GM12878 (cell line): ENCODE results near the gene TBC1D10B. TPM values are rescaled to one million over a fixed set of nuclear protein-coding genes. Genes with fewer than 3 reads are reported as not detected.

Experiments used
- ATAC-seq: fragments of 200-7000 bp; cut with Tn5 transposase; 3 replicates; pipeline ENCODE4 v1.9.1; 2020; ENCODE audit warnings: mild to moderate bottlenecking, moderate library complexity
- BruUV-seq: library from RNA; stranded (reverse); fragments of 400-500 nt; replicated peaks from 2 replicates; lab custom pipeline; 2021; lab: Mats Ljungman, UMichigan
- CTCF ChIA-PET: fragments of 300-600 bp; sonication (Branson Sonifier 250); formaldehyde crosslinking; extraction: SDS; loops from one replicate; lab custom pipeline; 2021; ENCODE audit warnings: inconsistent platforms; lab: Yijun Ruan, JAX
- POLR2A ChIA-PET: fragments of 350-600 bp; formaldehyde crosslinking; extraction: SDS; loops from one replicate; lab custom pipeline; 2021; ENCODE audit warnings: inconsistent platforms; lab: Charles Lee
- RAD21 ChIA-PET: fragments of 300-600 bp; sonication (Branson Sonifier 250); formaldehyde crosslinking; loops from one replicate; lab custom pipeline; 2023; ENCODE audit warnings: antibody characterized with exemption; ENCODE audit not compliant: unreplicated experiment; lab: Charles Lee
- SMC1A ChIA-PET: fragments of 300-600 bp; sonication (Branson Sonifier 250); formaldehyde crosslinking; loops from one replicate; lab custom pipeline; 2023; ENCODE audit not compliant: unreplicated experiment, uncharacterized antibody; lab: Charles Lee
- DNase-seq: peaks from one replicate; pipeline ENCODE4 v3.0.0-alpha.2; 2011; ENCODE audit warnings: low read depth, low spot score
- FAIRE-seq: peaks from 3 replicates; lab custom pipeline; 2011; peaks lifted over from hg19 to GRCh38; lab: Jason Lieb, UNC
- H2AFZ ChIP-seq: 2 replicates; pipeline ENCODE4 v1.6.0; 2011; ENCODE audit warnings: low read depth, low read length, control low read depth; ENCODE audit not compliant: control insufficient read depth
- H3K27ac ChIP-seq: 2 replicates; pipeline ENCODE4 v1.5.1; 2011; ENCODE audit warnings: control low read depth; ENCODE audit not compliant: control insufficient read depth, insufficient read depth
- H3K27me3 ChIP-seq, 2 experiments: replicated peaks in 1 of 2; 2 replicates each; pipeline versions ENCODE4 v1.6.0 to v1.6.1; 2011; ENCODE audit warnings: low read length in 1 of 2; ENCODE audit not compliant: control insufficient read depth in 2 of 2, insufficient read depth in 2 of 2
- H3K36me3 ChIP-seq, 2 experiments: 2 replicates each; pipeline ENCODE4 v1.5.1; 2011; ENCODE audit warnings: low read length in 1 of 2; ENCODE audit not compliant: control insufficient read depth in 2 of 2, insufficient read depth in 2 of 2
- H3K4me1 ChIP-seq: 2 replicates; pipeline ENCODE4 v1.6.1; 2011; ENCODE audit warnings: mild to moderate bottlenecking, low read length, moderate library complexity, mixed read lengths; ENCODE audit not compliant: control insufficient read depth, insufficient read depth
- H3K4me2 ChIP-seq: 2 replicates; pipeline ENCODE4 v1.6.0; 2011; ENCODE audit warnings: control low read depth; ENCODE audit not compliant: control insufficient read depth, insufficient read depth
- H3K4me3 ChIP-seq: fragments of 200-600 bp; sonication (generic); 2 replicates; pipeline ENCODE4 v1.5.1; 2016
- H3K79me2 ChIP-seq: 2 replicates; pipeline ENCODE4 v1.6.0; 2011; ENCODE audit warnings: low read length; ENCODE audit not compliant: control insufficient read depth, insufficient read depth
- H3K9ac ChIP-seq: 2 replicates; pipeline ENCODE4 v1.8.0; 2011; ENCODE audit warnings: low read length, control low read depth, mixed read lengths; ENCODE audit not compliant: control insufficient read depth, insufficient read depth
- H3K9me3 ChIP-seq: replicated peaks from 3 replicates; pipeline ENCODE4 v1.5.1; 2011; ENCODE audit warnings: mild to moderate bottlenecking, low read length; ENCODE audit not compliant: control insufficient read depth, insufficient read depth
- H4K20me1 ChIP-seq: 2 replicates; pipeline ENCODE4 v1.6.0; 2011; ENCODE audit not compliant: control insufficient read depth, insufficient read depth
- ETV6 ChIP-seq, 2 experiments: fragments of 450-650 bp in 1 of 2; IDR thresholded peaks in 1 of 2; conservative IDR thresholded peaks in 1 of 2; 2 replicates each; pipeline ENCODE4 v1.6.1; 2014; ENCODE audit warnings: antibody characterized with exemption in 1 of 2, borderline replicate concordance in 1 of 2, low read depth in 1 of 2, mild to moderate bottlenecking in 1 of 2, moderate library complexity in 1 of 2
- HCFC1 ChIP-seq: fragments of 150-350 bp; IDR thresholded peaks from 2 replicates; pipeline ENCODE4 v1.6.1; 2014; ENCODE audit warnings: low read length
- IKZF2 ChIP-seq, 2 experiments: fragments of 450-650 bp; IDR thresholded peaks; 2 replicates each; pipeline ENCODE4 v1.6.1; 2017; ENCODE audit warnings: mild to moderate bottlenecking in 2 of 2, moderate library complexity in 2 of 2
- KAT2A ChIP-seq: conservative IDR thresholded peaks from 2 replicates; pipeline ENCODE4 v1.6.1; 2011; ENCODE audit warnings: low read depth, low read length; ENCODE audit not compliant: control insufficient read depth
- NR2C1 ChIP-seq: fragments of 450-650 bp; IDR thresholded peaks from 2 replicates; pipeline ENCODE4 v1.6.1; 2017; ENCODE audit warnings: antibody characterized with exemption, mild to moderate bottlenecking, moderate library complexity
- RAD21 ChIP-seq: IDR thresholded peaks from 2 replicates; pipeline ENCODE4 v1.6.1; 2011; ENCODE audit warnings: mild to moderate bottlenecking, low read depth, low read length, moderate library complexity; ENCODE audit not compliant: insufficient read depth
- RFX5 ChIP-seq: IDR thresholded peaks from 2 replicates; pipeline ENCODE4 v1.6.1; 2011; ENCODE audit warnings: low read depth, low read length, improper control_type of control experiment
- SP1 ChIP-seq: IDR thresholded peaks from one replicate; pipeline ENCODE4 v1.6.1; 2011; ENCODE audit warnings: low read depth, low read length
- SUPT20H ChIP-seq: IDR thresholded peaks from 2 replicates; pipeline ENCODE4 v1.6.1; 2011; ENCODE audit warnings: low read depth, mild to moderate bottlenecking, low read length, moderate library complexity, borderline replicate concordance; ENCODE audit not compliant: control insufficient read depth
- YBX1 ChIP-seq: fragments of 450-650 bp; IDR thresholded peaks from 2 replicates; pipeline ENCODE4 v1.6.1; 2016; ENCODE audit warnings: antibody characterized with exemption
- YY1 ChIP-seq: IDR thresholded peaks from 2 replicates; pipeline ENCODE4 v1.6.1; 2011; ENCODE audit warnings: low read depth, mild to moderate bottlenecking, low read length
- ZNF622 ChIP-seq: fragments of 450-650 bp; IDR thresholded peaks from 2 replicates; pipeline ENCODE4 v1.6.1; 2017; ENCODE audit warnings: mild to moderate bottlenecking, inconsistent platforms
- WGBS: methylation state at CpG from one replicate; pipeline ENCODE4 v1.1.6; 2016; ENCODE audit warnings: low lambda C conversion rate; ENCODE audit not compliant: insufficient replicate concordance, insufficient coverage; ENCODE audit errors: missing lambda C conversion rate; 5-methylcytosine and 5-hydroxymethylcytosine counted together
- in situ Hi-C: fragments of 300-500 bp; cut with MboI; formaldehyde crosslinking; loops from 9 replicates; pipeline ENCODE4 v1.14.3; 2018; ENCODE audit warnings: mixed read lengths
- intact Hi-C: fragments of 100-400 bp; cut with micrococcal nuclease; formaldehyde crosslinking; loops from one replicate; pipeline ENCODE4 v1.14.2; 2022; ENCODE audit not compliant: unreplicated experiment
- polyA plus RNA-seq, 11 experiments: library from polyadenylated mRNA; depleted of rRNA in 4 of 11; unstranded in 6 of 11; stranded (reverse) in 5 of 11; fragments of >200 nt; fragmentation: Nextera tagmentation in 4 of 11; fragmentation: Illumina TruSeq in 1 of 11; extraction: Ambion mirVana in 4 of 11; extraction: Trizol in 1 of 11; gene quantifications; 1 replicate in 1 of 11; 2 replicates in 10 of 11; pipeline versions ENCODE4 v1.2.1 to v1.2.3, GENCODE V29; 2011 to 2016; ENCODE audit warnings: inconsistent platforms in 2 of 11, missing spikeins in 2 of 11, low read depth in 1 of 11
- total RNA-seq, 4 experiments: library from RNA; depleted of rRNA in 3 of 4; stranded (reverse); fragments of >200 nt in 3 of 4; fragmentation: Illumina TruSeq in 1 of 4; extraction: Trizol in 1 of 4; gene quantifications; 2 replicates each; pipeline versions ENCODE4 v1.2.1 to v1.2.3, GENCODE V29; 2013 to 2021
- TF ChIP-seq, protein P1 (sequence below): fragments of 150-350 bp; IDR thresholded peaks from 2 replicates; pipeline ENCODE4 v1.6.1; 2014; ENCODE audit warnings: mild to moderate bottlenecking, low read depth, low read length
- TF ChIP-seq, protein P2 (sequence below): IDR thresholded peaks from 2 replicates; pipeline ENCODE4 v1.6.1; 2012; ENCODE audit warnings: improper control_type of control experiment, low read depth, low read length; ENCODE audit not compliant: insufficient replicate concordance

The TBC1D10B gene
- total and polyA plus RNA-seq, 10 of the 15 experiments (the other 5 are each of a cell fraction or from before 2014, with no cell fraction given), result 2.2 to 51.2 (median 11.6) TPM

DNA sequence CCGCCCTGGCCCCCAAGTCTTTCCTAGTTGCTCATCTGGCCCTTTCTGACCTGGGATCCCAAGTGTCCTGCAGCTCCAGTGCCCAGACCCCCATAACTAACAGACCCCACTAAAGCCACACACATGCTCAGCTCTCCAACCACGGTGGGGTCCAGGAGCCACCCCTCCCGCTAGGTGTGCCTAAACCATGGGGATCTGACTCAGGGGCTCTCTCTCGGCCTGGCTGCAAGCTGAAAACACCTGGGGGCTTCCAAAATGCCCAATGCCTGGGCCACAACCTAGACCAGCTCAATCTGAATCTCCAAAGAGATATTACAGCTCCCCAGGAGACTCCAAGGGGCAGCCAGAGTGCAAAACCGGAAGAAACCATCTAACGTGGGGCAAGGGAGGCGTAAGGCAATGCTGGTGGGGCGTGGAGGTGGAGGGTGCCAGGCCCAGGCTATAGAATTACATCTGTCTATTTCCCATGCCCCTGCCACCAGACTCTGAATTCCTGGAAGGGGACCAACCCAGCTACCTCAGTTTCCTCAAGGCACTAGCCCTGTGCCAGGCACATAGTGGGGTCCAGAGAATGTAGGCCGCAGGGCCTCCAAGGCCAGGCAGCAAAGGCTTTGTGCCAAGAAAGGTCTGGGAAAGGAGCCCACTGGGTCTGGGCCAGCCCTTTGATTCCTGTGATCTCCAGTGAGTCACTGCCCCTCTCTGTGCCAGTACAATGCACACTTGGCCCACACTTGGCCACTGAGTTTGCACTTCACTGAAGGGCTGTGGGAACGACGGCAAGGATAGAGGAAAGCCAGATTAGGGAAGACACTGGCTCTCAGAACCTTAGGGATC, 18.5 kb downstream of the TBC1D10B start:
- Histone ChIP-seq H3K9ac (no peak overlapping the region), H3K36me3 (peaks cover 2 to 4% of the 10 kb centered on the region in 2 experiments), H3K27ac (no peak overlapping the region), H3K4me1 (peaks cover 40% of the 10 kb centered on the region), H3K4me3 (no peak overlapping the region), H2AFZ (no peak overlapping the region), H3K9me3 (no peaks in the 10 kb centered on the region), H3K4me2 (no peak overlapping the region), H4K20me1 (peaks cover 8% of the 10 kb centered on the region)
- ChIA-PET SMC1A (interaction anchor here (0.6 kb wide), 1 partner anchor 31 kb away, joined by 3 read pairs; the partner anchor contains the start of gene SEPTIN1), RAD21 (no interaction called here), CTCF (interaction anchor here (2.1 kb wide), 1 partner anchor 19 kb away, joined by 5 read pairs; no protein-coding TSS in a partner anchor), POLR2A (interaction anchor here (0.6 kb wide), 1 partner anchor 522 kb away, joined by 3 read pairs; no protein-coding TSS in a partner anchor)
- ATAC-seq (no peak), DNase-seq (no peak)
- in situ Hi-C loops, result no loop called here
- intact Hi-C loops, result loop anchor here (10.0 kb wide), 1 partner anchor 257 kb away; the partner anchor contains the start of genes TBX6 and YPEL3
- WGBS, result 94% methylated on average over 11 of the region's 11 CpGs
- no TSS peak for BruUV-seq
- TF ChIP-seq ZNF622 (no peak), RAD21 (no peak), HCFC1 (no peak), IKZF2 (IDR thresholded peaks at IDR 0.05) (no peak), SUPT20H (no peak), ETV6 (conservative IDR thresholded peaks at IDR 0.05 in 1 of 2, IDR thresholded peaks at IDR 0.05 in 1 of 2; ENCODE audit: borderline replicate concordance in 1 of 2, low read depth in 1 of 2) (no peak), SP1 (no peak), RFX5 (no peak), NR2C1 (no peak), YBX1 (no peak), YY1 (no peak), KAT2A (no peak)
- TF ChIP-seq, protein P1, sequence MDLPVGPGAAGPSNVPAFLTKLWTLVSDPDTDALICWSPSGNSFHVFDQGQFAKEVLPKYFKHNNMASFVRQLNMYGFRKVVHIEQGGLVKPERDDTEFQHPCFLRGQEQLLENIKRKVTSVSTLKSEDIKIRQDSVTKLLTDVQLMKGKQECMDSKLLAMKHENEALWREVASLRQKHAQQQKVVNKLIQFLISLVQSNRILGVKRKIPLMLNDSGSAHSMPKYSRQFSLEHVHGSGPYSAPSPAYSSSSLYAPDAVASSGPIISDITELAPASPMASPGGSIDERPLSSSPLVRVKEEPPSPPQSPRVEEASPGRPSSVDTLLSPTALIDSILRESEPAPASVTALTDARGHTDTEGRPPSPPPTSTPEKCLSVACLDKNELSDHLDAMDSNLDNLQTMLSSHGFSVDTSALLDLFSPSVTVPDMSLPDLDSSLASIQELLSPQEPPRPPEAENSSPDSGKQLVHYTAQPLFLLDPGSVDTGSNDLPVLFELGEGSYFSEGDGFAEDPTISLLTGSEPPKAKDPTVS, result no peak
- TF ChIP-seq, protein P2, sequence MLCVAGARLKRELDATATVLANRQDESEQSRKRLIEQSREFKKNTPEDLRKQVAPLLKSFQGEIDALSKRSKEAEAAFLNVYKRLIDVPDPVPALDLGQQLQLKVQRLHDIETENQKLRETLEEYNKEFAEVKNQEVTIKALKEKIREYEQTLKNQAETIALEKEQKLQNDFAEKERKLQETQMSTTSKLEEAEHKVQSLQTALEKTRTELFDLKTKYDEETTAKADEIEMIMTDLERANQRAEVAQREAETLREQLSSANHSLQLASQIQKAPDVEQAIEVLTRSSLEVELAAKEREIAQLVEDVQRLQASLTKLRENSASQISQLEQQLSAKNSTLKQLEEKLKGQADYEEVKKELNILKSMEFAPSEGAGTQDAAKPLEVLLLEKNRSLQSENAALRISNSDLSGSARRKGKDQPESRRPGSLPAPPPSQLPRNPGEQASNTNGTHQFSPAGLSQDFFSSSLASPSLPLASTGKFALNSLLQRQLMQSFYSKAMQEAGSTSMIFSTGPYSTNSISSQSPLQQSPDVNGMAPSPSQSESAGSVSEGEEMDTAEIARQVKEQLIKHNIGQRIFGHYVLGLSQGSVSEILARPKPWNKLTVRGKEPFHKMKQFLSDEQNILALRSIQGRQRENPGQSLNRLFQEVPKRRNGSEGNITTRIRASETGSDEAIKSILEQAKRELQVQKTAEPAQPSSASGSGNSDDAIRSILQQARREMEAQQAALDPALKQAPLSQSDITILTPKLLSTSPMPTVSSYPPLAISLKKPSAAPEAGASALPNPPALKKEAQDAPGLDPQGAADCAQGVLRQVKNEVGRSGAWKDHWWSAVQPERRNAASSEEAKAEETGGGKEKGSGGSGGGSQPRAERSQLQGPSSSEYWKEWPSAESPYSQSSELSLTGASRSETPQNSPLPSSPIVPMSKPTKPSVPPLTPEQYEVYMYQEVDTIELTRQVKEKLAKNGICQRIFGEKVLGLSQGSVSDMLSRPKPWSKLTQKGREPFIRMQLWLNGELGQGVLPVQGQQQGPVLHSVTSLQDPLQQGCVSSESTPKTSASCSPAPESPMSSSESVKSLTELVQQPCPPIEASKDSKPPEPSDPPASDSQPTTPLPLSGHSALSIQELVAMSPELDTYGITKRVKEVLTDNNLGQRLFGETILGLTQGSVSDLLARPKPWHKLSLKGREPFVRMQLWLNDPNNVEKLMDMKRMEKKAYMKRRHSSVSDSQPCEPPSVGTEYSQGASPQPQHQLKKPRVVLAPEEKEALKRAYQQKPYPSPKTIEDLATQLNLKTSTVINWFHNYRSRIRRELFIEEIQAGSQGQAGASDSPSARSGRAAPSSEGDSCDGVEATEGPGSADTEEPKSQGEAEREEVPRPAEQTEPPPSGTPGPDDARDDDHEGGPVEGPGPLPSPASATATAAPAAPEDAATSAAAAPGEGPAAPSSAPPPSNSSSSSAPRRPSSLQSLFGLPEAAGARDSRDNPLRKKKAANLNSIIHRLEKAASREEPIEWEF, result no peak
- TF ChIP-seq, all 136 proteins: peak for 0
- Histone ChIP-seq H3K27me3 (no peaks in the 10 kb centered on the region), H3K79me2 (peaks cover 18% of the 10 kb centered on the region)
- FAIRE-seq, result no peak
